HG03097 (cell line): ENCODE measurements around the gene PANK2.

Experiments
- ATAC-seq: cut with Tn5 transposase; IDR thresholded peaks from one replicate; pipeline ENCODE4 v1.9.1; 2021; ENCODE audit not compliant: unreplicated experiment, low FRiP score

PANK2 gene

GRCh38 chr20:3900187-3900604 lies 11.0 kb downstream of the PANK2 start:
- ATAC-seq: no peak

GRCh38 chr20:3901028-3901705 lies 12.0 kb downstream of the PANK2 start:
- no peak for ATAC-seq

- ATAC-seq: no peak
Measured at GRCh38 chr20:3901706-3902440, 12.7 kb downstream of the PANK2 start.

GRCh38 chr20:3902446-3902845 lies 13.3 kb downstream of the PANK2 start:
- no peak for ATAC-seq

- ATAC-seq: no peak
Measured at GRCh38 chr20:3904224-3904623, 15.0 kb downstream of the PANK2 start.

- no peak for ATAC-seq
Measured at GRCh38 chr20:3904857-3905256, 15.7 kb downstream of the PANK2 start.

- ATAC-seq: peak; percentile 73
Measured at GRCh38 chr20:3906744-3907721, 17.8 kb downstream of the PANK2 start.

GRCh38 chr20:3908667-3909066 lies 19.5 kb downstream of the PANK2 start:
- ATAC-seq: no peak

- ATAC-seq: no peak
Measured at GRCh38 chr20:3909952-3910366, 20.8 kb downstream of the PANK2 start.

- no peak for ATAC-seq
Measured at GRCh38 chr20:3910853-3911252, 21.7 kb downstream of the PANK2 start.

- no peak for ATAC-seq
Measured at GRCh38 chr20:3911956-3912355, 22.8 kb downstream of the PANK2 start.

- no peak for ATAC-seq
Measured at GRCh38 chr20:3914446-3914845, 25.3 kb downstream of the PANK2 start.

- ATAC-seq: no peak
Measured at GRCh38 chr20:3915691-3916090, 26.5 kb downstream of the PANK2 start.

GRCh38 chr20:3916364-3916763 lies 27.2 kb downstream of the PANK2 start:
- no peak for ATAC-seq

GRCh38 chr20:3919352-3919751 lies 30.2 kb downstream of the PANK2 start:
- ATAC-seq: no peak

- no peak for ATAC-seq
Measured at GRCh38 chr20:3922223-3922982, 33.2 kb downstream of the PANK2 start.

- no peak for ATAC-seq
Measured at GRCh38 chr20:3922983-3923339, 33.8 kb downstream of the PANK2 start.

- no peak for ATAC-seq
Measured at GRCh38 chr20:3923818-3924217, 34.6 kb downstream of the PANK2 start.

- ATAC-seq: no peak
Measured at GRCh38 chr20:3924304-3925112, 35.3 kb downstream of the PANK2 start.
